Measurements from ENCODE around the gene PRRC2A.

PRRC2A gene

GRCh38 chr6:31609519-31610406, 10.8 kb upstream of the PRRC2A start:
- FAIRE-seq (no peak), DNase-seq (ENCODE audit: insufficient read length, low spot score) (no peak)

DNA sequence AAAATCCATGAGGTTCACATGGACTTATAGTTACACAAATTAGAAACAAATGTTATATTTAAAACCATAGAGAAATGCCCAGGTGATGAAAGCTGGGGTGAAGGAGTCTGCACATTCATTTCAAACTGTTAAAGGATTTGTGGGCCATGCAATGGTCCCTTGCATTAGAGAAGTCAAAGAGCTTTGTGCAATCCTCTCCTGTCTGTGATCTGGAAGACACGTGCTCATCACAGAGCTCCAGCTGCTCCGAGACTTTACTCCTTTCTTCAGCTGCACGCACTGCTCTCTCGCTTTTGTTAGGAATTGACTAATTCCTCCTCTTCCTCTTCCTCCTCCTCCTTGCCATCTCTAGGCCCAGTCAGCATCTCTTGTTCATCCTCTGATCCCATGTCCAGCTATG, 9.5 kb upstream of the PRRC2A start:
- FAIRE-seq (no peak), DNase-seq (ENCODE audit: insufficient read length, low spot score) (no peak)
- TF ChIP-seq, protein P1, sequence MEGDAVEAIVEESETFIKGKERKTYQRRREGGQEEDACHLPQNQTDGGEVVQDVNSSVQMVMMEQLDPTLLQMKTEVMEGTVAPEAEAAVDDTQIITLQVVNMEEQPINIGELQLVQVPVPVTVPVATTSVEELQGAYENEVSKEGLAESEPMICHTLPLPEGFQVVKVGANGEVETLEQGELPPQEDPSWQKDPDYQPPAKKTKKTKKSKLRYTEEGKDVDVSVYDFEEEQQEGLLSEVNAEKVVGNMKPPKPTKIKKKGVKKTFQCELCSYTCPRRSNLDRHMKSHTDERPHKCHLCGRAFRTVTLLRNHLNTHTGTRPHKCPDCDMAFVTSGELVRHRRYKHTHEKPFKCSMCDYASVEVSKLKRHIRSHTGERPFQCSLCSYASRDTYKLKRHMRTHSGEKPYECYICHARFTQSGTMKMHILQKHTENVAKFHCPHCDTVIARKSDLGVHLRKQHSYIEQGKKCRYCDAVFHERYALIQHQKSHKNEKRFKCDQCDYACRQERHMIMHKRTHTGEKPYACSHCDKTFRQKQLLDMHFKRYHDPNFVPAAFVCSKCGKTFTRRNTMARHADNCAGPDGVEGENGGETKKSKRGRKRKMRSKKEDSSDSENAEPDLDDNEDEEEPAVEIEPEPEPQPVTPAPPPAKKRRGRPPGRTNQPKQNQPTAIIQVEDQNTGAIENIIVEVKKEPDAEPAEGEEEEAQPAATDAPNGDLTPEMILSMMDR (IDR thresholded peaks at IDR 0.05; ENCODE audit: insufficient read depth, missing control alignments) = no peak

More at GRCh38 chr6:31609519-31610406, 10.8 kb upstream of the PRRC2A start:
- TF ChIP-seq, protein P1 (IDR thresholded peaks at IDR 0.05; ENCODE audit: insufficient read depth, missing control alignments) = no peak

- FAIRE-seq (no peak), DNase-seq (ENCODE audit: insufficient read length, low spot score) (no peak)
- TF ChIP-seq, protein P1 (IDR thresholded peaks at IDR 0.05; ENCODE audit: insufficient read depth, missing control alignments) = no peak
Measured at GRCh38 chr6:31614075-31614619, 6.4 kb upstream of the PRRC2A start.

DNA sequence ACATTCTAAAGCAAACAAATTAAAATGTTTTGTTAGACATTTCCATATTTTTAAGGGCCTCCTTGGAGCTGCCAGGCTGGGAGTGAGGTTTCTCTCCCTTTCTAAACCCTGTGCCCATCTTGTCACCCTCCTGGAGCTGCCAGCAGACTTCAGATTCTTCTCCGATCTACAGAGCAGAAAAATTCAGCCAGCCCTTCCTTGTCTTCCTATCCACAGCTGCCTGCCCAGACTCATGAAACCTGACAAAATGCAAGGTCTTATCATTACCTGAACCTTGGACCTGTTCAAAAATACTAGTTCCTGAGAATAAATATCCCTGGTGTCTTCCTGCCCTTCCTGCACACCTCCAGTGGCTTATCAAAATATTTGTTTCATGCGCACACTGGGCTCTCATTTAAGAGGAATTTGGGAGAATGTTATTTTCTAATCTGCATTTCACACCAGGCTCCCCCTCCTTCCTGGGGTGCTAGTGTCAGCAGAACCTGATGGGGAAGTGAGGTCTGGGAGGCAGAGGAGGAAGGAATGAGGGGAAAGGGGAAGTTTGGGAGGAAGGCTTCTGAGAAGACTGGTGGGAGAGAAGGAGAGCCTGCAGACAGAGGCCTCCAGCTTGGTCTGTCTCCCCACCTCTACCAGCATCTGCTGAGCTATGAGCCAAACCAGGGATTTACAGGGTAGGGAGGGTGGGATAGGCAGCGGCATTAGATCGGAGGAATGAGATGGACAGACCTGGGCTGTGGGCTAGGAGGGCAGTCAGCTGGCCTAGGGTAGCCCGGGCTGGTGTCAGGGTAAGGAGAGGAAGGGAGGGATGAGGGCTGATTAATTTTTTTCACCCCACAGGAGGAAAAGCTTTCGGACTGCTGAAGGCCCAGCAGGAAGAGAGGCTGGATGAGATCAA, 5.6 kb upstream of the PRRC2A start, which contains the start of gene AIF1:
TSS of gene AIF1 (plus strand) at position 551 of the 895 bp plus-strand sequence. CDS start at position 647, 96 bp downstream.
- FAIRE-seq (no peak), DNase-seq (ENCODE audit: insufficient read length, low spot score) (no peak)
- TF ChIP-seq, protein P1 (IDR thresholded peaks at IDR 0.05; ENCODE audit: insufficient read depth, missing control alignments) = no peak

GRCh38 chr6:31615748-31616147, 4.8 kb upstream of the PRRC2A start:
- no peak for FAIRE-seq
- TF ChIP-seq, protein P1 (IDR thresholded peaks at IDR 0.05; ENCODE audit: insufficient read depth, missing control alignments) = no peak
- no peak for DNase-seq (ENCODE audit: insufficient read length, low spot score)

- DNase-seq (ENCODE audit: insufficient read length, low spot score) (no peak), FAIRE-seq (no peak)
- TF ChIP-seq, protein P1 (IDR thresholded peaks at IDR 0.05; ENCODE audit: insufficient read depth, missing control alignments) = no peak
Measured at GRCh38 chr6:31617010-31617409, 3.5 kb upstream of the PRRC2A start.

Measured in D721Med (cell line).